GM21515 (cell line): ENCODE results near the gene EYA2.

Source experiments
- ATAC-seq: cut with Tn5 transposase; IDR thresholded peaks from one replicate; pipeline ENCODE4 v1.9.1; 2021; ENCODE audit not compliant: unreplicated experiment

The EYA2 gene

DNA sequence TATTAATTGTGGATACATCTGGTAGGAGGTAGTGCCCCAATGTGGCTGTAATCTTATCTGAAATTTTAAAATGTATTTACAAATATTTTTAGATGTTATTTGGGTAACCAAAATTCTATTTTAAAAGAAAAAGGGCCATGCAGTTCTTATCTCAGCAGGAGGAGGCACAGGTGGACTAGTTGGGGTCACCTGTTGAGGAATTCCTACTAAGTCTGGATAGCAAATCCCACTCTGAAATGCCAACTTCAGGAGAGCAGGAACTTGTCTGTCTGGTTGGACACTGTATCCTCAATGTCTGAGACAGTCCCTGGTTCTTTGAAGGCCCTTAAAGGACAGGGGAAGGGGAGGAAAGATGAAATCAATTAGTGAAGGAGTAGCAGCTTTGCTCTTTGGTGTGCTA, 82.6 kb downstream of the EYA2 start:
- no peak for ATAC-seq

DNA sequence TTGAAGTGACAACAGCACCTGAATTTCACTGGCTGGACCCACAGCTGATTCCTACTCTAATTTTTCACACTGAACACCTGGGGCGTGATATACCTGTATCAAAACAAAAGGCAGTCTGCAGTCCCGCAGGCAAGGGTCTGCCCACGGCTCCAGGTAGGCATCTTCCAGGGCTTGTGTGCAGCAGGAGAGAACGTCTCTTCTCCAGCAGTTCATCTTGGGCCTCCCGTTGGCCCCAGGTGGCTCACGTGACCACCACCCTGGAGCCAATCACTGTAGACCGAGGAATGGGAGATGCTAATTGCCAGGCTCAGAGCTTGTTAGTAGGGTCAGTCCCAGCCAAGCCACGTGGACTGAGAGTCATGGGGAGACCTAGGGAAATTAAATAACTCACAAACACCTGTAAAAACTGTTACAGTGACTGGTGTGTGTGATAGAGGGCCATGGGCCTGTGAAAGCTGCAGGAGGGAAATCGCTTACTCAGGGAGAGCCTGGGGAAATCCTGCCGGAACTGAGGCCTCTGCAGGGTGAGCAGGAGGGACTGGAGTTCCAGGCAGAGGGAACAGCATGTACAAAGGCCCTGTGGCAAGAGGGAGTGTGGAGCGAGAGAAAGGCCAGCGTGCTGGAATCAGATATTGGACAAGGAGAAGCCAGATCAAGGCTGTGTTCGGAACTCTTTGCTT, 83.4 kb downstream of the EYA2 start:
- no peak for ATAC-seq

DNA sequence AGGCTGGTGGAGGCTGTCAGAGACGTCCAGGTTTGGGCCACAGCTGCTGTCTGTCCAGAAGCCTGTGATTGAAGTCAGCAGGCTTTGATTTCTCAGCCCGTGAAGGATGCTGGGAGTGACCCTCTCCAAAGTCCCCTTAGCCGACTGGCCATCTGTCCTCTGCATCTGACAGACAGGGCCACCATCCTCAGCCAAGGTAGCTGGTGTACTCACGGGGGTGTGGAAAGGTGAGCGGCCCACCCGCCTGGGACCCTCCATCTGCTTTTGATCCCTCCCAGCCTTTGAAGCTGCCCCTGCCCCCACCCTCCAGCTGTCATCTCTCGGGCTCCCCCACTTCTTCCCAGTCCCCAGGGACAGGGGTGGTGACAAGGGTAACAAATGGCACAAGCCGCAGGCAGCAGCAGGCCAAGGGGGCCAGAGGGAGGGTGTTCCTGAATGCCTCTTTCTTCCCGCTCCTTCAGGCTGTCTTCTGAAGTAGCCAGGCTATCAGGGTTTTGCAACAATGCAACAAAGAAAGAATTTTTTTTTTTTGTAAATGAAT, 84.4 kb downstream of the EYA2 start:
- no peak for ATAC-seq

DNA sequence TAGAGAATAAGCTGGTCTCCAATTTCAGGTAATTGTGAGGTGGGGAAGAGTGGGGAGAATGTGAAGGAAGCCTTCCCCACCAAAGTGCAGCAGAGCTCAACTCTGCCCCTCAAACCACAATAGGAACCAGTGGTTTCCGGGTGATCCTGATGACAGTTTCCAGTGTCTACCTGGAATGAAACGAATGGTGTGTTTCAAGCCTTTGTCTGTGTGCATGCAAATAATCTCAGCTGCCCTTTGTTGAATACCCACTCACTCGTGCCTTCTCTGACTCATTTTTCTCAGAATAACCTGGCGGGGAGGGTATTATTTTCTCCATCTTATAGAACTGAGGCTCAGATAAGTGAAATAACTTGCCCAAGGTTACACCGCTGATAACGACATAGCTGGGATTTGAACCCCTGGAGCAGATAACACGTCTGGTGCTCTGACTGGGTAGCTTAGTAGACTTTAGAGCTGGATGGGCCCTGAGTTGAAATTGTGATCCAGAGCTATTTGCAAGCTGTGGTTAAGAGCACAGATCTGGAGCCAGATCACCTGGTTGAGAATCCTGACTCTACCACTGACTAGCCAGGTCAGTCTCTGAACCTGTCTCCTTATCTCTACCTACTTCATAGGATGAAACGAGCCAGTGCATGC, 85.1 kb downstream of the EYA2 start:
- no peak for ATAC-seq

DNA sequence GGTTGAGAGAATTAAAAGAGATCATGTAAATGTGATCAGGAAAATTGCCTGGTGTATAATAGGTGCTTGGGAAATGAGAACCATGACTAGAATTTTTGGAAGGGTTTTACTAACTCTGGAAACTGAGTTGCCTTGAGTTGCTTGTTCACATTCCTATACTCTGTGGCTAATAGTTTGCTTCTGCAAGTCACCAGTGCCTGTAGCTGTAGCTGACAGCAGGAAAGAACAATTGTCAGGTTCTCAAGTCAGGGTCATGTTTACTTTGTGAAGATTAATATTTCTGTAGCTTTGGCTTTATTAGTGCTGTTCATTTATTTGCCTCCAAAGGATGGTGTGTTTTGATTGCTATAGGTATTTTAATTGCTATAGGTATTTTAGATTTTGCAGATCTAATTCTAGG, 86.5 kb downstream of the EYA2 start:
- ATAC-seq: no peak

DNA sequence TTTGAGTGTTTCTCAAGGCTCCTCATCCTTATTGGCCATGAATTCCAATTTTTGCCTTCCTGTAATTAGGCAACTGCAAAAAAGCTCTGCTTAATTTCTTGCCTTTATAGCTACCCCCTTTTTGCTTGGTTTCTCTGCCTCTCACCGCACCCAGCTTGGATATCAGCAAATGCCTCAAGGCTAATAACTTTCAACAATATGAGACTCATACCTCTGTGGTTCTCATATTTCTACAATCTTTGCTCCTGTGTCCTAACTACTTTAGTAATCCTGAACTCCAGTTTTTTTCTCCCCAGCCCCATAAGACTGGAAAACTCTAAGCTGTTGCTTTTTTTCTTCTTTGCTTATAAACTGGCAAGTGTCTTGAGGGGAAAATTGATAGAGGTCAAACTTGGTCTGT, 88.8 kb downstream of the EYA2 start:
- ATAC-seq: no peak

DNA sequence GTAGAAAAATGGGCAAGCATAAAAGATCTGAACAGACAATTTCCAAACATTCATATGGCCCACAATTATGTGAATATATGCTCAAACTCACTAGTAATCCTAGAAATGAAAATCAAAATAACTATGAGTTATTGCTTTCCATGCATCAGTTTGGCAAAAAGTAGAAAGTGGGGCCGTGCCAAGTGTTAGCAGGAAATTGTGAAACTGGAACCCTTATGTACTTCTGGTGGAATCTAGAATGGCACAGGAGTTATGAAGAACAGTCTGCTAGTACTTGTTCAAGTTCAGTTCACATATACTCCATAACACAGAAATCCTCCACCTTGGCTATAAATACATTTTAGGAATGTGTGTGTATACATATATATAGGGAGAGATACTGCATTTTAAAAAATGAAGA, 89.8 kb downstream of the EYA2 start:
- no peak for ATAC-seq

DNA sequence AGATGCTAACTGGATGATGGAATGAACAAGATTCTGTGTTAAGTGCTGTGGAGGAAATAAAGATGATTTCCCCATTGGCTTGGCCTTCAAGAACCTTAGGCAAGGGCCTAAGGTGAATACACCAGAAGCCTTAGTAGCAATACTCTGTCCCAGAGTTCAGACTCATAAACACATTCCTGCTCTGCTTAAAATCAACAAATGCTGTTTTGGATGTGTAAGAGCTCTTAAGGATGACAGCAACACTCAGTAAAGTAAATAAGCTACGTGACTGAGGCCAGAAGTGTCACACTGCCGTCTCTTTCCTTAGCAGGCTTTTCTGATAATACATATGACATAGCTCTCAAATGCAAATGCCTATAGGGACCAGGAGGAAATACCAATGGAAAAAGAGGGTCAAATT, 90.6 kb downstream of the EYA2 start:
- no peak for ATAC-seq

DNA sequence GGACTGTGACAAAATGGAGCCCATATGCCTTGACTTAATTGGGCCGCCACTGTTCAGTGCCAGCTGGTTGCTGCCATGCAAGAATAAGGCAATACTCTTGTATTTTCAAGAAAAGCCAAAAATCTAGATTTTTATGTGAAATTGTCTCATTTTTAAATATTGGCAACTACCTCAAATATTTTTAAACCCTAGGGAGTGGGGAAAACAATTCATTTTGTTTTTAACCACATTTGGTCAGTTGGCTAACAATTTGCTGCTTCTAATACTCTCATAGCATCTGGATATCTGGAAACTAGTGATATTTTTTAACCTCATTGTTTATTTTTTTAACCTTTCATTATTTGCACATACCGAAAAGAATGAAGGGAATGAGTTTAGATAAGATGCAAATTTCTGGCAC, 91.0 kb downstream of the EYA2 start:
- ATAC-seq: no peak

DNA sequence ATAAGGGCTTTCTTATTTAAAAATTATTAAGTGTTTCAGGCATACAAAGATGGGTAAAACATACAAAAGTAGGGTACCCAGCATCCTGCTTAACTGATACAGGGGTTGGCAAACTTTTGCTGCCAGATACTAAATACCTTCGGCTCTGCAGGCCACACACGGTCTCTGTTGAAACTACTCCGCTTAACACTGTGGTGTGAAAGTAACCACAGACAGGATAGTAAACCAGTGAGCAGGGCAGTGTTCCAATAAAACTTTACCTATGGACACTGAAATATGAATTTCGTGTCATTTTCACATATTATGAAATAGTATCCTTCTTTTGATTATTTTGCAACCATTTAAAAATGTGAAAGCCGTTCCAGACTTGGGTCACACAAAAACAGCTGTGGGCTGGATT, 92.4 kb downstream of the EYA2 start:
- no peak for ATAC-seq

DNA sequence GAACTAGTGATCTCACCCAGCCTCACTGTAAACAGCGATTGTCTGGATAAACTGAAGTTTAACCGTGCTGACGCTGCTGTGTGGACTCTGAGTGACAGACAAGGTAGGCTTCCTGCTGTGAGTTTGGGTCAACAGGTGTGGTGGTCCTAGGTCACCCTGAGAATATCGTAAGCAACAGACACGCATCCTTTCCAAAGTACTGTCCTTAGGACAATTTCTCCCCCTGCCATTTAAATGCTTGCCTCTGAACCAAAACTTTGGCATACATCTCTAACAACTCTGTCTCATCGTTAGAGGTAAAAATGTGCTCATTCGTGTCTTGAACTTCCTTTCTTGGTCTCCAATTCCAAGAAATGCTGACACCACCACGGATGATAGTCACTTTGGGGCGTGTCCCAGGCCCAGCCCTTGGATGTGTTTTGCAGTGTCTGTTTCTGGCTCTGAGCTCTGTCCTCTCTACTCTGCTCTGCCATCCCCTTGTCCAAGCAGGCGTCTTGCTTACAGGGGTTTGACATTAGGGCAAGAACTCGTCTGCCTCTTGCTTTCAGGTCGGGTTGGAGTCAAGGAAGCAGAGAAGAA, 95.5 kb downstream of the EYA2 start:
- no peak for ATAC-seq

DNA sequence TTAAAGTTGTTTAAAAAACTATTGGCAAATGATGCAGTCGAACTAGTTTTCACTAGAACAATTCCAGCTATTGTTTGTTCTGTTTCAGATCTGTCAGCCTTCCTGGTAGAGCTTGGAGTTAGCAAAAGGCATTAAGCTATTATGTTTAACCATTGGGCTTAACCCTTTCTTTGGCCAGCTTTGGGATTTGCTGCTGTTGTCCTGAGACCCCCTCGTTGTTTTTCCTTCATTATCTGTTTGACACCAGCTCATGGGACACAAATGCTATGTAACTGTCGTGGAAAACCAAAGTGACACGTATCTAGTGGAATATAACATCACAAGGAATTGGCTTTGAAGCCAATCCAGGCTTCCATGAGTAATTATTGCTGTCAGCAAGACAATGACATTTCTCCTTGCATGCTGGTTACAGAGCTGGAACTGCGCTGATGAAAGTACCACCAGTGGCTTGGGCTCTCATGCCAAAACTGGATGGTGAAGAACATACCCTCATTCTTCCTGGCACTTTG, 96.0 kb downstream of the EYA2 start:
- ATAC-seq: no peak

DNA sequence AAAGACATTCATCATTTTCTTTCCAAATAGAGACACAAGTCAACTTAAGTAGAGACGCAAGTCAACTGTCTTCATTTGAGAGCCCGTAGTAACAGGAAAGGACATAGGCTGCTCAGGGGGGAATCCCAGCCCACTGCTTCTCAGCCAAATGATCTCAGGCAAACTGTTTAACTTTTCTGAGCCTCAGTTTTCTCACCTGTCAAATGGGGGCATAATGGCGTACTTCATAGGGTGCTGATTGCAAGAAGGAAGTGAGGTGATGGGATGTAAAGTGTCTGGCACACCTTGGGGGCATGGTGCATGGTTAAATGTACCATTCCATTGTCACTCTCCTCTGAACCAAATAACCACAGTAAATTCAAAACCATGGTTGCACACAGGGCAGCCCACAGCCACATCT, 96.5 kb downstream of the EYA2 start:
- ATAC-seq: no peak

DNA sequence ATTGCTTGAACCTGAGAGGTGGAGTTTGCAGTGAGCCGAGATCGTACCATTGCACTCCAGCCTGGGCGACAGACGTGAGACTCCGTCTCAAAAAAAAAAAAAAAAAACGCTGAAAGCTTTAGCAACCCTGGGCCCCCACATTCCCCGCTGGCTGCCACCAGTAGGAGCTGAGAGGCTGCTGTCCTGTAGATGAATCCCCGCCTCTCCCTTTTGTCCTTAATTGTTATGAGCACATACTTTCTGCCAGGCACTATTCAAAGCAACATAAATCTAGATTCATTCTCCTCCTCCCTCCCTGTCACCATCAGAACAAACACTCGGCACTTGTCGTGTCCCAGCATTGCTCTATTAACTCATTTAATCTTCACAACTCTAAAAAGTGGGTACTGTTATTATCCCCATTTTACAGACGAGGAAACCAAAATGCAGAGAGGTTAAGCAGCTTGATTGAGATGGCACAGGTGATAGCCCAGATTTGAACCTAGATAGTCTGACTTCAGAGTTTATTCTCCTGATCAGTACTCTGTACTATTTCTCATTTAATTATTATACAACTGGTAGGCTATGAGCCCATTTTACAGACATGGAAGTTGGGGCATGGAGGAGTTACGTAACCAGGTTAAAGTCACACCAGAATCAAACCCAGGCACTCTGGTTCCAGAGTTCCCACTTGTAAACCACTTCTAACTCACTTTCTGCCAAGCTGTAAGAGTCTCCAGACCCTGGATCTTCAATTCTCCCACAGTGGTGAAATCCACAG, 97.4 kb downstream of the EYA2 start:
- no peak for ATAC-seq

DNA sequence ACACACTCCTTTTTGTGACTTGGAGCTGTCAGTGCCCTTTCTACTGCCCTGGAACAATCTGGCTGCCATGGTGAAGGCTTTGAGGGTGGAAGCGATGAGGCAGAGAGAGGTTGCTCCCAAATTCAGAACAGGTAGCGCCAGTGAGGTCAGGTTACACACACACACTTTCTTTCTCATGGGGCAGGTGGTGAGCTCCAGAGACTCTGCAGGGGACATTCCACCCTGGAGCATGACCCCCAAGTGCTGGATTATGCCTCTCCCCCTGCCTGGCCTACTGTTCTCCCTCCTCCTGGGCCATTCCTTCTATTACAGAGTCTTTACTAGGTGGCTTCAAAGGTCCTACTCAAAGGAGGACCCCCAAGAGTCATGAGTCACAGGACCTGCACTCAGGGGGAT, 98.0 kb downstream of the EYA2 start:
- no peak for ATAC-seq

DNA sequence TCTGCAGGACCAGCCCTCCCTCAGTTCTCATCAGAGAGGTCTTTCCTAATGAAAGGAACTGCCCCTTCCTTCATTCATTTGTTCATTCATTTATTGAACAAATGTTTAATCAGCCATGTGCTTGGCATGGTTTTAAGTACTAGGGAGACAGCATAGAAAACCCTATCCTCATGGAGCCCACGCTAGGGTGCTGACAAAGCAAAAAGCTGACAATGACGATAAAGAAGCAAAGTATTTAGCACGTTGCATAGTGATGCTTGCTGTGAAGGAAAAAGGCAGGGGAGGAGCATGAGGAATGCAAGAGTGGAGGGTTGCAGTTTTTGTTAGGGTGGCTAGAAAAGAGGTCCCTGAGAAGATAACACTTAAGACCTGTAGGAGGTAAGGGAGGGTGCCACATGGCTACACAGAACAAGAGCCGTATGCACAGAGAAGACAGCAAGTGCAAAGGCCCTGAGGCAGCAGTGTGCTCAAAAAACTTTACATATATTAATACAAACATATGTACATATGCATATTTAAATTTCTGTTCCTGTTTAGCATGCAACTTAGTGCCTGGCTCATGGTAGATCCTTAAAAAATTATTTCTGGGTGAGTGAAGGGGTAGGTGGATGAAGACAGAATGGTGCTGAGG, 98.9 kb downstream of the EYA2 start:
- ATAC-seq: no peak

DNA sequence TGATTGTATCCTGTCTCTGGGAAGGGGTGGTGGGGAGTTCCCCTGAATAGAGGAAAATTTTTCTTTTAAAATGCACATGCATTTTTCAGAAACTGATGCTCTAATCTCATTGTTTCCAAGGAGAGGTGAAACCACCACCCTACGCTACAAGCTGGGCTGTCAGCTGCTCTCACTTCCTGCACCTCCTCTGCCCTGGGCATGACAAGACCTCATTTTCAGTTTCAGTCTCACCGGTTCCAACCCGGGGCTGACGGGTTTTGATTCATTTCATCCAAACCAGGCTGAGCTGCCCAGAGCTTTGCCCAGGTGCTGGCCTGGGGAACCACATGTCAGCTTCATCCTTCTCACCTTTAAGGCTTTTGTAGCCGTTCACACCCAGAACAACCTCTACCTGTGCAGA, 99.7 kb downstream of the EYA2 start:
- ATAC-seq: peak; percentile 69

DNA sequence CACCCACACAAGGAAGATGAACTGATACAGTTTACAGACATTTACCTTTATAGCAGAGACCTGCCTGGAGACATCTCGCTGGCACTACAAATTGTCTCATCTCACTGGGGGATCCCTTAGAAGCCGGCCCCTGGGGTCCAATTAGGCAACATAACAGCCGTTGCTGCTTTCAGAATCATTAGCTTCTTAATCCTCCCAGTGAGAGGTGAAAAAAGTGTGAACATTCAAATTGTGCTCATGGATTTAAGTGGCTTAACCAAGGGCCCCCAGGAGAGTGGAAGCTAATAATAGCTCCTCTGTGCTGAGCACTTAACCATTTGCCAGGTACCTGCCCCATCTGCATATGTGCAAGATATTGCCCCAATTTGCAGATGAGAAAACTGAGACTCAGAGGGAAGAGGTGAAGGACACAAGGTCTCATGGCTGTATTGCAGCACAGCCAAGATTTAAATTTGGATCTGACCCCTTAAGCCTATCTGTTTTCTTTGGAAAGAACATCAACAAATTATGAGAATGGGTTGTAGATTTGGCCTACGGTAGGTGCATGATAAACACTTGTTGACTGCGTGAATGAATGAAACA, 101.0 kb downstream of the EYA2 start:
- ATAC-seq: no peak

DNA sequence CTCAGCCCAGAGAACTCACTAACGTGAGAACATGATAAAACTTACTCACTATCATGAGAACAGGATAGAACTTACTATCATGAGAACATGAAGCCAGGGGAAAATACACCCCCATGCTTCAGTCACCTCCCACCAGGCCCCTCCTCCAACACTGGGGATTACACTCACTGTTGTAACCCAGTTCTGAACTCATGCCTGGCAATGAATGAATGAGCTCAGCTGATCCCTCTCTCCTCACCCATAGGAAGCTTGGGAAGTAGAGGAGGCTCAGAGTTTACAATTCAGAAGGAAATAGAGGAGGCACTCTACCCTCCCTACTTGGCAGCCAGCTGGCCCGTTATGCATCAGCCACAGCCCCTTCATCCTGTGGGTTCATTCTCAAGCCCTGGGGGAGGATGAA, 102.5 kb downstream of the EYA2 start:
- ATAC-seq: no peak

DNA sequence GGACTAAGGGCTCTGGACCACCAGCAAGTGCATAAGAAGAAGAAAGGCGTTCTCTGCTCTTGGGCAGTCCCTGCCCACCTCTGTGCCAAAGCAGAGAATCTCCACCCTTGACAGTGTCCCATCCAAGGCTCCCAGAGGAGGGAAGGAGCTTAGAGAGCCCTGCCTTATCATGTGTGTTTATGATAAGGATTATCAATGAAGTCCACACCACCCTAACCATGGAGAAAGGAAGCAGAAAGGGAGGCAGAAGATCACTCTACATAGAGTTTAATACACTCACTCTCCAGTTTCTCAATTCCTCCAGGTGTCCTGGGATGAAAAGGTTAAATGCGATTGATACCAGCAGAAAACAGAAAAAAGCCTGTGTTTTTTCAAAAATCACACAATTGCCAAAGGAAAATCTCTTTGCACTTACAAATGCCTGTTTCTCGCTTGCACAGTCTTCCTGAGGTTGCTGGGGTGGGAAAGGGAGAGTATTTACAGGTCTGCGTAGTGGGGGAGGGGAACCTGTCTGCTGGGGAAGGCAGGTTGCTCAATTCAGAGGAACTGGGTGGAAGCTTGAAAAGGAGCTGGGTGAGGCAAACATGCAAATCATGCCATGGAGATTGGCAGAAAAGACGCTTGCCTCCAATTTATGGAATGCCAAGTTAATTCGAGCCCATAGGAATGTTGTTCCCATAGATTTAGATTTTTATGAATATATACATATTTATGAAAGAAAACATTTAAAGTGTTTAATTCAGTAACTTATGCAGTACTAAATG, 104.0 kb downstream of the EYA2 start:
- no peak for ATAC-seq
